GM23338 (cell line): ENCODE data around the gene ZNF334. TPM values are rescaled to one million over a fixed set of nuclear protein-coding genes. Genes with fewer than 3 reads are reported as not detected.

Experiments
- ATAC-seq: fragments of 200-7000 bp; cut with Tn5 transposase; 3 replicates; pipeline ENCODE4 v1.9.1; 2020
- DNase-seq: peaks from one replicate; pipeline ENCODE4 v3.0.0-alpha.2; 2015; ENCODE audit warnings: low spot score
- H2AFZ ChIP-seq: fragments of 200-600 bp; sonication (generic); 2 replicates; pipeline ENCODE4 v1.8.0; 2016; ENCODE audit warnings: antibody characterized with exemption, mild to moderate bottlenecking, moderate library complexity
- H3F3A ChIP-seq: fragments of 200-600 bp; sonication (generic); replicated peaks from 2 replicates; pipeline ENCODE4 v1.8.0; 2017; ENCODE audit warnings: antibody characterized with exemption, mixed run types, low read depth
- H3K27ac ChIP-seq: fragments of 200-600 bp; sonication (generic); 2 replicates; pipeline ENCODE4 v1.6.1; 2016; ENCODE audit warnings: low read depth
- H3K27me3 ChIP-seq: fragments of 200-600 bp; sonication (generic); 2 replicates; pipeline ENCODE4 v1.8.0; 2016; ENCODE audit warnings: mild to moderate bottlenecking, mixed run types, moderate library complexity; ENCODE audit not compliant: insufficient read depth
- H3K36me3 ChIP-seq: fragments of 200-600 bp; sonication (generic); 2 replicates; pipeline ENCODE4 v1.8.0; 2016; ENCODE audit warnings: mild to moderate bottlenecking; ENCODE audit not compliant: insufficient read depth
- H3K4me1 ChIP-seq: fragments of 200-600 bp; sonication (generic); 2 replicates; pipeline ENCODE4 v1.8.0; 2016; ENCODE audit warnings: mild to moderate bottlenecking, moderate library complexity; ENCODE audit not compliant: insufficient read depth
- H3K4me2 ChIP-seq: fragments of 200-600 bp; sonication (generic); 2 replicates; pipeline ENCODE4 v1.7.1; 2017; ENCODE audit warnings: mixed run types
- H3K4me3 ChIP-seq: fragments of 200-600 bp; sonication (generic); 2 replicates; pipeline ENCODE4 v1.6.1; 2016; ENCODE audit warnings: mixed run types
- H3K79me2 ChIP-seq: fragments of 200-600 bp; sonication (generic); replicated peaks from 2 replicates; pipeline ENCODE4 v1.8.0; 2017; ENCODE audit warnings: mild to moderate bottlenecking; ENCODE audit not compliant: insufficient read depth
- H3K9me2 ChIP-seq: fragments of 200-600 bp; sonication (generic); 2 replicates; pipeline ENCODE4 v1.8.0; 2017; ENCODE audit not compliant: insufficient read depth
- H4K20me1 ChIP-seq: fragments of 200-600 bp; sonication (generic); replicated peaks from 2 replicates; pipeline ENCODE4 v1.8.0; 2017; ENCODE audit warnings: mild to moderate bottlenecking; ENCODE audit not compliant: insufficient read depth
- H3K27ac Mint-ChIP-seq: 2 replicates; pipeline ENCODE4 v1.8.0; 2020; ENCODE audit warnings: inconsistent platforms, mild to moderate bottlenecking, moderate library complexity, mixed read lengths
- H3K27me3 Mint-ChIP-seq: 3 replicates; pipeline ENCODE4 v1.8.0; 2022; ENCODE audit warnings: low read depth, mild to moderate bottlenecking, moderate library complexity, mixed read lengths, inconsistent platforms; ENCODE audit not compliant: insufficient read depth, poor library complexity
- H3K36me3 Mint-ChIP-seq: 3 replicates; pipeline ENCODE4 v1.8.0; 2021; ENCODE audit warnings: low read depth, mild to moderate bottlenecking, inconsistent platforms, moderate library complexity, mixed read lengths
- H3K4me1 Mint-ChIP-seq: 3 replicates; pipeline ENCODE4 v1.8.0; 2020; ENCODE audit warnings: mild to moderate bottlenecking, inconsistent platforms, mixed read lengths
- H3K4me3 Mint-ChIP-seq: 3 replicates; pipeline ENCODE4 v1.8.0; 2021; ENCODE audit warnings: moderate library complexity, mild to moderate bottlenecking, inconsistent platforms, mixed read lengths
- H3K9me3 Mint-ChIP-seq: 3 replicates; pipeline ENCODE4 v1.8.0; 2020; ENCODE audit warnings: moderate library complexity, mild to moderate bottlenecking, inconsistent platforms, mixed read lengths
- CREB1 ChIP-seq: fragments of 250-450 bp; sonication (Bioruptor Pico); IDR thresholded peaks from 2 replicates; pipeline ENCODE4 v1.5.0; 2020; ENCODE audit warnings: low read depth, mild to moderate bottlenecking, moderate library complexity
- CTCF ChIP-seq, 2 experiments: fragments of 200-600 bp in 1 of 2; sonication (generic) in 1 of 2; conservative IDR thresholded peaks; 2 replicates each; pipeline versions ENCODE4 v1.5.1 to v1.6.1; 2016 to 2017; ENCODE audit warnings: antibody characterized with exemption in 2 of 2, low read depth in 2 of 2, mild to moderate bottlenecking in 2 of 2, moderate library complexity in 1 of 2
- ETS1 ChIP-seq: IDR thresholded peaks from 2 replicates; pipeline ENCODE4 v1.6.1; 2016; ENCODE audit warnings: antibody characterized with exemption
- EZH2 ChIP-seq: fragments of 200-600 bp; sonication (generic); IDR thresholded peaks from one replicate; pipeline ENCODE4 v1.8.0; 2017; ENCODE audit warnings: antibody characterized with exemption, mild to moderate bottlenecking, low read depth; ENCODE audit not compliant: unreplicated experiment
- EZH2phosphoT487 ChIP-seq: fragments of 200-600 bp; sonication (generic); IDR thresholded peaks from one replicate; pipeline ENCODE4 v1.8.1; 2018; ENCODE audit warnings: antibody characterized with exemption; ENCODE audit not compliant: unreplicated experiment
- JUNB ChIP-seq: IDR thresholded peaks from one replicate; pipeline ENCODE4 v1.6.1; 2016; ENCODE audit warnings: antibody characterized with exemption; ENCODE audit not compliant: unreplicated experiment
- NANOG ChIP-seq: IDR thresholded peaks from 2 replicates; pipeline ENCODE4 v1.6.1; 2016; ENCODE audit warnings: antibody characterized with exemption, borderline replicate concordance
- POLR2AphosphoS5 ChIP-seq: IDR thresholded peaks from 2 replicates; pipeline ENCODE4 v1.6.1; 2016; ENCODE audit warnings: antibody characterized with exemption, low read depth
- REST ChIP-seq: IDR thresholded peaks from one replicate; pipeline ENCODE4 v1.6.1; 2018; ENCODE audit warnings: antibody characterized with exemption; ENCODE audit not compliant: unreplicated experiment
- STAT1 ChIP-seq: IDR thresholded peaks from one replicate; pipeline ENCODE4 v1.6.1; 2016; ENCODE audit warnings: antibody characterized with exemption; ENCODE audit not compliant: unreplicated experiment
- ZNF114 ChIP-seq: fragments of 250-450 bp; sonication (Bioruptor Pico); IDR thresholded peaks from 2 replicates; pipeline ENCODE4 v1.5.0; 2020; ENCODE audit warnings: mild to moderate bottlenecking, moderate library complexity
- ZNF331 ChIP-seq: fragments of 250-450 bp; sonication (Bioruptor Pico); IDR thresholded peaks from 2 replicates; pipeline ENCODE4 v1.5.0; 2020; ENCODE audit warnings: low read depth, mild to moderate bottlenecking, moderate library complexity
- ZNF462 ChIP-seq: fragments of 250-450 bp; sonication (Bioruptor Pico); IDR thresholded peaks from 2 replicates; pipeline ENCODE4 v1.5.0; 2020; ENCODE audit warnings: mild to moderate bottlenecking, moderate library complexity
- polyA plus RNA-seq: library from polyadenylated mRNA; unstranded; fragments of >200 nt; fragmentation: Nextera tagmentation; extraction: Ambion mirVana; gene quantifications from 2 replicates; pipeline ENCODE4 v1.2.1, GENCODE V29; 2016
- total RNA-seq: library from RNA; depleted of rRNA; stranded (reverse); fragments of >200 nt; shearing (Covaris generic); gene quantifications from 2 replicates; pipeline ENCODE4 v1.2.3, GENCODE V29; 2014

Gene ZNF334
- total and polyA plus RNA-seq, 2 experiments from 2014 or later, result 12.4 to 19.1 TPM

- no peak overlapping the region for H3K4me2 ChIP-seq
- Mint-ChIP-seq H3K9me3 (peaks cover 23% of the 10 kb centered on the region), H3K27ac (no peak overlapping the region), H3K36me3 (peaks cover 40% of the 10 kb centered on the region), H3K27me3 (peaks cover 6% of the 10 kb centered on the region), H3K4me1 (no peaks in the 10 kb centered on the region; the same call in 2 of the 3 replicates), H3K4me3 (no peak overlapping the region)
- ATAC-seq, result no peak
- no peak overlapping the region for H3K4me3 ChIP-seq
- no peaks in the 10 kb centered on the region for H3K27me3 ChIP-seq
- no peak overlapping the region for H2AFZ ChIP-seq
- H3K36me3 ChIP-seq, result peaks cover under 1% of the 10 kb centered on the region; the same call in 1 of the 2 replicates
- H3K27ac ChIP-seq, result no peak overlapping the region
- no peaks in the 10 kb centered on the region for H3F3A ChIP-seq
- H4K20me1 ChIP-seq, result no peaks in the 10 kb centered on the region
- no peaks in the 10 kb centered on the region for H3K9me2 ChIP-seq
- no peak for TF ChIP-seq CTCF (conservative IDR thresholded peaks at IDR 0.05; ENCODE audit: low read depth in 2 of 2)
- no peak for TF ChIP-seq ZNF331 (CRISPR knock-in tag)
- no peak for TF ChIP-seq ETS1
- no peak for TF ChIP-seq EZH2
- TF ChIP-seq JUNB, result no peak
- no peak for TF ChIP-seq POLR2AphosphoS5
- no peak for TF ChIP-seq STAT1
- TF ChIP-seq NANOG, result no peak
- TF ChIP-seq CREB1, result no peak
- TF ChIP-seq REST, result no peak
- TF ChIP-seq EZH2phosphoT487, result no peak
- TF ChIP-seq ZNF114, result no peak
- TF ChIP-seq ZNF462 (CRISPR knock-in tag), result no peak
- H3K79me2 ChIP-seq, result no peaks in the 10 kb centered on the region
- no peaks in the 10 kb centered on the region for H3K4me1 ChIP-seq
- DNase-seq, result no peak
Observed at GRCh38 chr20:46494077-46494476, 19.3 kb downstream of the ZNF334 start.
